GM18505 (cell line): ENCODE data around the gene METTL15.

ENCODE experiments used
- ATAC-seq: cut with Tn5 transposase; IDR thresholded peaks from one replicate; pipeline ENCODE4 v1.9.1; 2021; ENCODE audit not compliant: unreplicated experiment
- POLR2A ChIP-seq: IDR thresholded peaks from 4 replicates; pipeline ENCODE4 v1.6.1; 2011; ENCODE audit warnings: borderline replicate concordance; ENCODE audit not compliant: insufficient read depth, insufficient read length; ENCODE audit errors: extremely low read depth

The METTL15 gene

DNA sequence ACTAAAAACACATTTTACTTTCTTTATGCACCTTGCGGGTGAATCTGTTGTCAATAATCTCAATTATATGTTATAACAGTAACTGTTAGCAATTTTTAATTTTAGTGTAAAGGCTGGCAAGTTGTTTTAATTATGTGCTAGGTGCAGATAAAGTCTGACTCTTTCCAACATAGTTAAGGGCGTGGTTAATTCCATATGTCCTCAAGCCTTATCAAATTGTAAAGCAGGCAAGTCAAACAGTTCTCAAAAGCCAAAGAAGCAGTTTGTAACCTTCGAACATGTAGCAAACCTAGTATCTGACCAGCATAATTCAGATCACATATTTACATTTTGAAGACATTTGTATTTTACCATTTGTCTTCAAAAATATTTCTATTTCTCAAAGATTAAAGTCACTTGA lies 29.2 kb downstream of the METTL15 start:
- ATAC-seq: no peak
- no peak for TF ChIP-seq POLR2A

DNA sequence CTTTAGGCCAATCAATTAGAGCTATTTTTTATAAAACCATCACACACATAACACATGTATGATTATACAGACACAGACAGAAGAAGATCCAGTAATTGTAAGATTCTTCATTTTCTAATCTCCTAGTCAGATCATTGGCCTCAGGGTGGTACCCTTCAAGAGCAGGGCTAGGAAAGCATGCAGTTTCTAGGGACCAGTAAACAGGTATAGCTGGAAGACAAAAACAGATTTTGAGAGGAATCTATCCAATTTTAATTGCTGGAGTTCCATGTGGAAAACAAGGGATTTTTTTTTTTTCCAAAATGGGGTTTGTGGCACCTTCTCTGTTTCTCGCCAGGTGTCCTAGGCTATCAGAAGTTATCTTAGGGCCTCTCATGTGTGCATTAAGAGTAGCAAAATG lies 29.6 kb downstream of the METTL15 start:
- ATAC-seq: no peak
- TF ChIP-seq POLR2A: no peak

DNA sequence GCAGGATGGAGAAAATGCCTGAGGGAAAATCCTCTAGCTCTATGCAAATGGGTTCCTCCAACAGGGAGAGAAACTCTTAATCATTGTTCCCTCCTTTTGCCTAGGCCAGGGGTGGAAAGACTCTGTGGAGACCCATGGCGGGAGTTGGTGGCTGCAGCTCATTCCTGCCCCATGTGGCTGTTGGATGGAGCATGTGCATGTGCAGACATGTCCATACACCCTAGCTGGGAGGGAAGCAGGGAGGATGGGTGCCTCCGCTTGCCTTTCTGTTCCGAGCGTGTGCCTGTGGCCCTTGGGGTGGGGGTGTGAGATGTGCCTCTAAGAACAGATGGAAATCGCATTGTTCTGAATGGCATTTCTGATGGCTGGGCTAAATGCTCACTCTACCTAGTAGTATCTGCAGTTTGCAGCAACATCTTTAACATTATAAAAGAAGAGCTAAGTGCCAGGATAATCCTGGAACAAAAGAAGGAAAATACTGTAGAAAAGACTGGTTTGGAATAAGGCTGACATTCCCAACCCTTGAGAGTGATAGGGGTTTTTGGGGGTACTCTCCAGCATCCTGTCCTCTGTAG lies 31.7 kb downstream of the METTL15 start:
- no peak for ATAC-seq
- TF ChIP-seq POLR2A: no peak

DNA sequence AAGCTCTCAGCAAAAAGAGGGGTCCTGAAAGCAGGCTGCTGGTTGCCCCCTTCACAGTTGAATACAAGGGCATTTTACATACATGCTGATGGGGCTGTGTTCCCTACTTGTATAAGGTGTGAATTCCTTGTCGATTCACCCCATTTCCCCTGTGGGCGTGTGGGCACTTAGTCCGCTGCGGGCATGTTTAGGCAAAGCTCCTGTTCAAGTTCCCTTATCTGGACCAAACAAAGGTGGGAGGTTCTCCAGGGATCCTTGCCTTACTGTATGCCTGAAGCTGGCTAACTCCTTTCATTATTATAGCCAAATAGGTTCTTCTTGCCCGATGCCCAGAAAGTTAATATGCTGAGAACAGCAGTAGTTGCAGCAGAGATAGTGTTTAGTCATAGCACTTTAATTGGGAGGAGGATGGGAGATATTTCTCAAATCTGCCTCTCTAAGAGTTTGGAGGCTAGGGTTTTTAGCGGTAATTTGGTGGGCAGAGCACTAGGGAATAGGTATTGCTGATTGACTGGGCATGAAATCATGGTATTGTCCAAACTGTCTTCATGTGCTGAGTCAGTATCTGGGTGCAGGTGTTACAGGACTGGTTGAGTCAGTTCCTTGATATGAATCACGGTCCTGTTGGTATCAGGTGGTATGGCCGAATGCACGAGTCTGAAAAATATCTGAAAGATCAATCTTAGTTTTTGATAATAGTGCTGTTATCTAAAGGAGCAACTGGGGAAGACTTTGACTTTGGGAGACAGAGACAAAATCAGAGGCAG lies 32.7 kb downstream of the METTL15 start:
- ATAC-seq: no peak
- TF ChIP-seq POLR2A: no peak

DNA sequence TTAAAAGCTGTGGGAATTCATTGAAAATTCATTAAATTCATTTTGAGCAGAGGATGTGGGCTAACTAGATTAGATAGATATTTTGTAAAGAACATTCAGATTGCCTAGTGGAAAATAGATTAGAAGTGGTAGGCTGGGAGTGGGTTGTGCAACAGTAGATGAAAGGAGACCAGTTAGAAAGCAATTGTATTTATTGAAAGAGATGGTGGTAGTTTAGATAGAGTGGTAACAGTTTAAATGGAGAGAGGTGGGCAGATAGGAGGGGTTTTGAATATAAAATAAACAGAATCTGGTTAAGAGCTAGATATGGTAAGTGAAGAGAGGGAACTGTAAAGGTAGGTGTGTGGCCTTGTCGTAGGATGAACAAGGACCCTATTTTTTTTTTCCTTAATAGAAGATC lies 34.5 kb downstream of the METTL15 start:
- no peak for ATAC-seq

DNA sequence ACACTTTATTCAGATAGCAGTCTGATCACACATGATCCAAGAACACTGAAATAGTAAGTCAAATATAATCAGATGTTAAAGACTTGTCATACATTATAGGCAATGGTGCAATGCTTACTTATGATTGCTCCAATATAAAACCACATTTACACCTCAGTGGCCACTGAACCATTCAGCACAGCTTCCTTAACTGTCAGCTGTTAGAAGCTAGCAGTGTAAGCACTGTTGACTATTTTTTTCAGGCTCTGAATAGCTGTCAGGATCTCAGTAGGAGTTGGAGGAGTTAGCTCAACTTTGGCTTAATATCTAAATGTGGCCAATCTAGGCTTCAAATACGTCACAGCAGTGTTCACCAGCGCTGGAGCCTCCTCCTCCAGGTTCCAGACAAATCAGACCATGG lies 36.6 kb downstream of the METTL15 start:
- ATAC-seq: no peak
- no peak for TF ChIP-seq POLR2A

More for the DNA sequence above, 34.5 kb downstream of the METTL15 start:
- no peak for TF ChIP-seq POLR2A

DNA sequence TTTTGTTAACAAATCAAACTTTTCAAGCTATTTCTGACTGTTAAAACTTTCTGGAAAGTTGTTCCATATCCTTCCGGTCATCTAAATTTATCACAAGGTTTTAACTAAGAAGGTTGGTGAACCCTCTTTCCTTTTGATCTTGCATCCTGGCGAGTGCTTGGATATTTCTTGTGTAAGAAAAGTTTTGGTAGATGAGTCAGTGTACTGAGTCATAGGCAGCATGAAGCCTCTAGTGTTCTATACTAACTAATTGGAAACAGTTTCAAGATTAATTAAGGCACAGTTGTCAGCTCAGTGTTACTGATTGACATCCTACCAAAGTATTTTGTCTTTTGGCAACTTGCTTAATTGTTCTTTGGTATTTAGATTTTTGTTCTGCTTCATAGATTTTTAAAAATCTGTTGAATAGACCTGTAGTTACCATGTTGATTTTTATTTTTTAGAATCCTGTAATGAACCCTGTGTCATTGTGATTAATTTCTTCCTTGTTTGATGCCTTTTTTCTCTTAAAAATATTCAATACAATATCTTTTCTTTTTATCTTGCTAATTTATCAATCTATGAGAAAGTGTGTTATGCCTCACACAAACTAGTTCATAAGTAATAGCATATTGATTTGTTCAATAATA lies 38.0 kb downstream of the METTL15 start:
- TF ChIP-seq POLR2A: no peak
- ATAC-seq: no peak

DNA sequence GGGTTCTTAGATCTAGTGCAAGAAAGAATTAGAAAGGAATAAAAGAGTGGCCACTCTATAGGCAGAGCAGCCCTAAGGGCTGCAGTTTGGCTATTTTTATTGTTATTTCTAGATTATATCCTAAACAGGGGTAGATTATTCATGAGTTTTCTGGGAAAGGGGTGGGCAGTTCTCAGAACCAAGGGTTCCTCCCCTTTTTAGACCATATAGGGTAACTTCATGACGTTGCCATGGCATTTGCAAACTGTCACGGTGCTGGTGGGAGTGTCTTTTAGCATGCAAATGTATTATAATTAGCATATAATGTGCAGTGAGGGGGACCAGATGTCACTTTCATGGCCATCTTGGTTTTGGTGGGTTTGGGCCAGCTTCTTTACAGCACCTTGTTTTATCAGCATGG lies 44.6 kb downstream of the METTL15 start:
- no peak for TF ChIP-seq POLR2A
- ATAC-seq: no peak

DNA sequence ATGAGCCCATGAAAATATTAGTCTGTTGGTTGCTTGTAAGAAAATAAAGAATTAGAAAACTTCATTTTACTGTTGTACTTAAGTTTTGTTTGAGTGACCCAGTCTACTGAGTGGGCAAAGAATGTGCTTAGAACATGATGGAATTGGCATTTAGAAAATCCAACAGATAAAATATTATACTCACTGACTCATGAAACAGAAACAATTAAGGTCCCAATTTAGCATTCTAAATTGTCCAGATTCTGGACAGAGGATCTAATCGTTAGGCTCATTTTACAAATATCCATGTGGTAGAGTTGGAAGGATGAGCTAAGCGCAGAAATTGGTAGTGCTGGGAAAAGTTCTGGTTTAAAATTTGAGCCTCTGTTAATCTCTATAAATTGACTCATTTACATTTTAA lies 45.4 kb downstream of the METTL15 start:
- ATAC-seq: no peak
- no peak for TF ChIP-seq POLR2A

DNA sequence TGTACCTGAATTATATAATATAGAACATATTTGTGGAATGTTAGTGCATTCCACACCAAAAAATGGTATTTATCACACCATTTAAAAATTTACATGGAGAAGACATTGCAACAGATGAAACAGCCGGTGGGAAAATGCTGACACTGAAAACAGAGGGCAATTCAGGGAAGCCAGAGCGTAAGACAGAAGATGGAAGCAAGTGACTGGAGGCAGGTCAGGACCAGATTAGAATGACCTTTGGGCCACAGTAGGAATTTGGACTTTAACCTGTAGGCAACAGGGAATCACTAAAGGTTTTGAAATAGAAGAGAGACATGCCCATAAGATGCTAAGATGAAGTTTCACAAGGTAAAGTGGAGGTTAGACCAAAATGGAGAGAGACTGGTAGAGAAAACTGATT lies 60.5 kb downstream of the METTL15 start:
- no peak for ATAC-seq
- TF ChIP-seq POLR2A: no peak

DNA sequence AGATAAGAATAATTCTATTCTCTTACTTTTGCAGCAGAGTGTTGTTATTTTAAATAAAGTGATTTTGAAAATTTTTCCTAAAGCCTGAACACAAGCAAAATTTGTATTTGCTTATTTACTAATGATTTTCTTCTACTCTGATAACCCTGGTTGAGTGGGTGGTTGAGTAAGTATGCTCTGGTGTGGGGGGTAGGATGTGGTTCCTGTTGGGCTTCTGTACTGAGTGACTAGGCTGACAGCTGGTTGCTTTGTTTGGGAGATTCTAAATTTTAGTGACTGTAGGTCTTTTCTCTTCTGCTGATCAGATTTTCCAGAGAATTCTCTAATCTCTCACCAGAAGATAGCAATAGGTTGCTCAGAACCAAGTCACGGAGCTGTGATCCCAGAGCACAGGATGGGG lies 61.6 kb downstream of the METTL15 start:
- ATAC-seq: no peak
- no peak for TF ChIP-seq POLR2A

DNA sequence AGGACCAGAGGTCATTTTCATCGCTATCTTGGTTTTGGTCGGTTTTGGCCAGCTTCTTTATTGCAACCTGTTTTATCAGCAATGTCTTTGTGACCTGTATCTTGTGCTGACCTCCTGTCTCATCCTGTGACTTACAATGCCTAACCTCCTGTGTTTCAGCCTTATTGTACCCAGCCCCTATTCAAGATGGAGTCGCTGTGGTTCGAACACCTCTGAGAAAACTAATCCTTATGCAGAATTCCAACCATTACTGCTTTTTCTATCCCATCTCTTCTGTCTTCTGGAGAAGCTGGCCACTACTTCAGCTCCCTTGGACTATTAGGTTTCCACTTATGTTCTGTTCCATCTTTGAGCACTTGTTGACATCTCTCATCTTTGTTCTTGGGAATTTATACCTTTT lies 62.6 kb downstream of the METTL15 start:
- no peak for TF ChIP-seq POLR2A
- ATAC-seq: no peak

DNA sequence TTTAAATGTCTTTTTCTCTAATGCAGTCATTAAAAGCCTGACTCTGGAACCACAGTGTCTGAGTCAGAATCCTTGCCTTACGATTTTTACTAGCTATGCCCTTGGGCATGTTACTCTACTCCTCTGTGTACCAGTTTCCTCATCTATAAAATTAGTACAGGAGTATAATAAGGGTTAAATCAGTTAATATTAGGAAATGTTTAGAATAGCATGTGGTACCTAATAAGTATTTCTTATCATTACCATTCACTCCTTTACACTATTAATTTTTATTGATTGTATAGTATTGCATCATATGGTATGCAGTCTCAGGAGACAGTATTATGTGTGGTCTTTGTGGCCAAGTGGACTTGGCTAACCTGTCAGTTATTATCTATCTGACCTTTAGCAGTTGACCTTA lies 68.2 kb downstream of the METTL15 start:
- ATAC-seq: no peak

DNA sequence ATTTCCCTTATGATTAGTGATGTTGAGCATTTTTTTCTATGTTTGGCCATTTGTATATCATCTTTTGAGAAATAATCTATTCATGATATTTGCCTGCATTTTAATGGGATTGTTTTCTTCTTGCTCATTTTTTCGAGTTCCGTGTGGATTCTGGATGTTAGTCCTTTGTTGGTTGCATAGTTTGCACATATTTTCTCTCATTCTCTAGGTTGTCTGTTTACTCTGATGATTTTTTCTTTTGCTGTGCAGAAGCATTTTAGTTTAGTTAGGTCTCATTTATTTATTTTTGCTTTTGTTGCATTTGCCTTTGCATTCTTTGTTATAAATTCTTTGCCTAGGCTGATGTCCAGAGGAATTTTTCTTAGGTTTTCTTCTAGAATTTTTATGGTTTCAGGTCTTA lies 87.3 kb downstream of the METTL15 start:
- ATAC-seq: no peak
- no peak for TF ChIP-seq POLR2A

More for the DNA sequence above, 68.2 kb downstream of the METTL15 start:
- no peak for TF ChIP-seq POLR2A
